Activated naive CD4-positive, alpha-beta T cell treated with anti-CD3 and anti-CD28 coated beads, Interleukin-2, amount 50 U/mL, for 24 hours (primary cell): Measurements from ENCODE around the gene CMAS.
"Not testable (repeated sequence)": the region's sequence is repeated elsewhere in the genome, so short reads cannot be mapped to it uniquely, and the experiment has no call there.

ENCODE experiments used
- H3K27ac Mint-ChIP-seq: one replicate; pipeline ENCODE4 v1.8.0; 2021; ENCODE audit warnings: mild to moderate bottlenecking, mixed read lengths
- H3K27me3 Mint-ChIP-seq: one replicate; pipeline ENCODE4 v1.8.0; 2021; ENCODE audit warnings: mixed read lengths
- H3K36me3 Mint-ChIP-seq: one replicate; pipeline ENCODE4 v1.8.0; 2021; ENCODE audit warnings: mixed read lengths
- H3K4me1 Mint-ChIP-seq: one replicate; pipeline ENCODE4 v1.8.0; 2021; ENCODE audit warnings: mixed read lengths
- H3K4me3 Mint-ChIP-seq: one replicate; pipeline ENCODE4 v1.8.0; 2021; ENCODE audit warnings: mild to moderate bottlenecking, mixed read lengths
- H3K9me3 Mint-ChIP-seq: one replicate; pipeline ENCODE4 v1.8.0; 2021; ENCODE audit warnings: mixed read lengths

The CMAS gene

GRCh38 chr12:22069851-22070250 is 23.8 kb downstream of the CMAS start:
- Mint-ChIP-seq H3K36me3 (peaks cover 12% of the 10 kb centered on the region), H3K27ac (no peak overlapping the region), H3K9me3 (no peaks in the 10 kb centered on the region), H3K27me3 (no peaks in the 10 kb centered on the region), H3K4me1 (peaks cover 17% of the 10 kb centered on the region), H3K4me3 (no peak overlapping the region)

DNA sequence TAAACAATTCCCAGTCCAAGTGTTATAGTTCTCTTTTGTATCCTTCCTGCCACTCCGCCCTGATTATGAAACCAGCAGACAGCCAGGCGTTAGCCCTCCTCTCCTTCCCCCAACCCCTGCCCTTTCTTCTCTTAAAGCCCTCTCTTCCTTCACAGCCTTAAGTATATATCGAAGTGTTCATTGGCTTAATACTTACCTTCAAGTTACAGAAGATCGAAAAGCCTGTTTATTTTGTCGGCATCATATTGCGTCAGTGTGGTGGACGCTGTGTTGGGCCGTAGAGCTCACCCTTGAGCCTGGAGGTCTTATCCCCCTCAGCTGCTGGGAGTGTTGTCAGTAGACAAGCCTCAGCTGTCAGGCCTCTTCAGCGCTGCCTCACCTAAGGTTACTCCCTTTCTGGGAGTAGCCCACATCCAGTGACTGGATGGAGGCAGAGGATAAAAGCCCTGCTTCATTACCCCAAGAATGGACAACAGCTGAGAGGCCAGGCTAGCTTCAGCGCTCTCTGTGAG is 36.2 kb downstream of the CMAS start:
- Mint-ChIP-seq H3K36me3 (no peaks in the 10 kb centered on the region), H3K9me3 (no peaks in the 10 kb centered on the region), H3K4me3 (no peak overlapping the region), H3K27ac (no peak overlapping the region), H3K4me1 (no peaks in the 10 kb centered on the region), H3K27me3 (no peaks in the 10 kb centered on the region)

DNA sequence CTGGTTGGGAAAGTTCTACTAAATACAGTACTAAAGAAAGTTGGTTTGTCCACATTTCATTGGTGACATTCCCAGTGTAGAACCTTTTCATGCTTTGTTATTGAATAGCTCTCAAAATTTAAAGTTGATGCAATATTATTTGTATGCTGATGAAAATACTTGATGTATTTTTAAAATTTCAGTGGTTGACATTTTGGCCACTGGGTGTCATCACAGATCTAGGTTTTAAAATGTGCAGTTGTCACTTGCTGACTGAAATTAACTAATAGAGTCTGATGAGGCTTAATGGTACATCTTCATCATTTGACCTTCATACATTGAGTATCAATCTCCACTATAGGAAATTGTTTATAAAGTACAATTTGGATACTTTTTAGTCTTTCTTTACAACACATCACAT is 37.1 kb downstream of the CMAS start:
- Mint-ChIP-seq H3K36me3 (no peaks in the 10 kb centered on the region), H3K9me3 (no peaks in the 10 kb centered on the region), H3K27ac (no peak overlapping the region), H3K4me3 (no peak overlapping the region), H3K27me3 (no peaks in the 10 kb centered on the region), H3K4me1 (no peaks in the 10 kb centered on the region)

DNA sequence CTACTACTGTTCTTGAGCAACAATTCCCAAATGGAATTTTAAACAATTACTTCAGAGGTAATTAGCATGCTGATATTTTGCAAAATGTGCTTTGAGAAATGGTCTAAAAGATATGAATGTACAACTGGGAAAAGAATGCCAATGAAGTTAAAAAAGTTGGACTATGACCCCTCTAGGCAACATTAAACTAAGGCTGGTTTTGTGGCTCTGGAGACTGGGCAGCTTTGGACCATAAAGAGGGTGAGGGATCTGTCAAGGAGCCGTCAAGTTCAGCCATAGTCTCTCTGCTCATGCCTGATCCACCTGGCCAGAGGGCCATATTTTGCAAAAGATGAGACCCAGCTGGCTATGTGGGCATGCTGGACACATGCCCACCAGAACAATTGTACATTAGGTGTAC is 38.8 kb downstream of the CMAS start:
- no peaks in the 10 kb centered on the region for H3K36me3 Mint-ChIP-seq
- H3K27me3 Mint-ChIP-seq, result no peaks in the 10 kb centered on the region
- no peak overlapping the region for H3K27ac Mint-ChIP-seq
- no peaks in the 10 kb centered on the region for H3K9me3 Mint-ChIP-seq
- no peak overlapping the region for H3K4me3 Mint-ChIP-seq
- no peaks in the 10 kb centered on the region for H3K4me1 Mint-ChIP-seq

GRCh38 chr12:22088886-22089285 is 42.9 kb downstream of the CMAS start:
- H3K36me3 Mint-ChIP-seq, result no peaks in the 10 kb centered on the region

DNA sequence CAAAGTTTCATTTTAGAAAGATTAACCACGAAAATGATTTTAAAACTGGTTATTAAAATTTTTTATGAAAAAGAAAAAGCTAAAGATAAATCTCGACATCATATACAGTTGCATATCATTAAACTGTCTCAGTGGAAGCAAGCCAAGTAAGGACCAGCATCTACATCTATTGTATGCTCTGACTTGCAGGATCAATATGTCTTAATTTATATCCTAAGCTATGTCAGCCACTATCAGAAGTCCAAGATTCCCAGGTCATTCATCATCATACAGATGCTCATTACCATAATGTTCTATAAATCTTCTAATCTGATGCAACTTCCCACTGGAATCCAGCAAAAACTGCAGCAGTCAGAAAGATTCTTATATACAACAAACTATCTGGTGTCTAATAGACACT is 43.5 kb downstream of the CMAS start:
- Mint-ChIP-seq H3K27me3 (no peaks in the 10 kb centered on the region), H3K9me3 (no peaks in the 10 kb centered on the region), H3K4me3 (no peak overlapping the region), H3K27ac (no peak overlapping the region), H3K4me1 (no peaks in the 10 kb centered on the region), H3K36me3 (no peaks in the 10 kb centered on the region)

More at GRCh38 chr12:22088886-22089285, 42.9 kb downstream of the CMAS start:
- Mint-ChIP-seq H3K4me1 (no peaks in the 10 kb centered on the region), H3K4me3 (no peak overlapping the region), H3K27me3 (no peaks in the 10 kb centered on the region), H3K27ac (no peak overlapping the region), H3K9me3 (no peaks in the 10 kb centered on the region)

- H3K9me3 Mint-ChIP-seq, H3K27ac Mint-ChIP-seq, H3K27me3 Mint-ChIP-seq: not testable (repeated sequence)
Observed at GRCh38 chr12:22099062-22099461, 53.0 kb downstream of the CMAS start.

DNA sequence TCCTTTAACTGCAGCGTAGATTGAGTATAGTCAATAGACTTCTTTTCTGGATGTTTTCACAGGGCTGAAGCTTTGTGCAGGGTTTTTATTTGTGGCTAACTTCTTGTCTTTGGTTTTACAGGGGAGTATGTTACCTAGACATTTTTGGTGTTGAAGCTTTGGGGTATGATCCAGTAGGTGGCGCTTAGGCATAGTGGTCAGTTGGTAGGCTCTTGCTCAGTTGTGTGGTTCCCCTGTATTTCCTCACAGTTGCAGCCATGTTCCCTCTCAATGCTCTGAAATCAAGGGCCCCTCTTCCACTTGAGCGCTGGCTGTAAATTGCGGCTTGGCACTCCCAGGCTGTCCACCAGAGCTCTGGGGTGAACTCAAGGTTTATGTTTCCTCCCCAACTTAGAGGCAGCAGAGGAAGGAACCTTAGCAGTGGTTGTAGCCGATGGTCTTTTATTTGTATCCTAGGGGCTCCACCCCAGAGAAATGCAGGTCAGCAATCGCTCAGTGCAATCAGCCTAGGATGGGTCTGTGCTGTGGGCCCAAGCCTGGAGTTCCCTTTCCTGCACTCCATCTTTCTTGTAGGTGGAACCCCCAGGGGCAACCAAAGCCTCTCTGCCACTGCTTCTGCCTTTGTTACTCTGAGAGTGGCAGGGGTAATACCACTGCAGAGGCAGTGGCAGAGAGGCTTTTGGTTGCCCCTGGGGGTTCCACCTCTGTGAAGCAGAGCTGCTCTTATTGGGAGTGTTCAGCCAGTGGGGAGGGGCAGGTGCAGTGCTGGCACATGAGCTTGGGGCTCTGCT is 55.1 kb downstream of the CMAS start:
- Mint-ChIP-seq H3K36me3 (no peaks in the 10 kb centered on the region), H3K4me3 (no peak overlapping the region), H3K4me1 (peaks cover 8% of the 10 kb centered on the region), H3K27me3 (no peaks in the 10 kb centered on the region), H3K9me3 (no peaks in the 10 kb centered on the region), H3K27ac (no peak overlapping the region)

More at GRCh38 chr12:22099062-22099461, 53.0 kb downstream of the CMAS start:
- not testable (repeated sequence) for H3K4me1 Mint-ChIP-seq, H3K4me3 Mint-ChIP-seq, H3K36me3 Mint-ChIP-seq

DNA sequence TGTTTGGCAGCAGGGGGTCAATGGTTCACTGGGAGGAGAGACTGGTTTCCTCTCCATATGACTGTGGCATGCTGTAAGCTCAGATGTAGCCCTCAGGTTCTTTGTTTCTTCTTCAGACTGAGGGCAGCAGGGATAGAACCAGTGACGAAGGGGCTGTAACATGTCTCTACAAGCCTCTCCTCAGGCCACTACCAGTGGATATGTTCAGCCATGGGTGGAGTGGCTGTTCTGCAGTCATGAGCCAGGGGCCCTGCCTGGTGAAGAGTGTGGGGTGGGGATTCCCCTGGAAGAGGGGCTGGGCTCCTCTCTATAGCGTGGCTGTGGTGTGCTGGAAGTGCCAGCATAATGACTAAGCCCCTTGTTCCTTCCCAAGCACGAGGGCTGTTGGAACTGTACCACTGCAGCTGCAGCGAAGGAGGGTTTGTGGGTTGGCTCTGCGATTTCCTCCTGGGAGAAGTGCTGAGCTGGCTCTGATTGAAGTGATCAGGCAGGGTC is 55.8 kb downstream of the CMAS start:
- Mint-ChIP-seq H3K4me3 (no peak overlapping the region), H3K36me3 (no peaks in the 10 kb centered on the region), H3K27ac (no peak overlapping the region), H3K27me3 (no peaks in the 10 kb centered on the region), H3K9me3 (no peaks in the 10 kb centered on the region), H3K4me1 (peaks cover 8% of the 10 kb centered on the region)

- H3K36me3 Mint-ChIP-seq, result no peaks in the 10 kb centered on the region
- no peak overlapping the region for H3K4me3 Mint-ChIP-seq
- H3K4me1 Mint-ChIP-seq, result peaks cover 10% of the 10 kb centered on the region
- no peaks in the 10 kb centered on the region for H3K27me3 Mint-ChIP-seq
- H3K9me3 Mint-ChIP-seq, result no peaks in the 10 kb centered on the region
- H3K27ac Mint-ChIP-seq, result no peak overlapping the region
Observed at GRCh38 chr12:22103418-22103817, 57.4 kb downstream of the CMAS start.

DNA sequence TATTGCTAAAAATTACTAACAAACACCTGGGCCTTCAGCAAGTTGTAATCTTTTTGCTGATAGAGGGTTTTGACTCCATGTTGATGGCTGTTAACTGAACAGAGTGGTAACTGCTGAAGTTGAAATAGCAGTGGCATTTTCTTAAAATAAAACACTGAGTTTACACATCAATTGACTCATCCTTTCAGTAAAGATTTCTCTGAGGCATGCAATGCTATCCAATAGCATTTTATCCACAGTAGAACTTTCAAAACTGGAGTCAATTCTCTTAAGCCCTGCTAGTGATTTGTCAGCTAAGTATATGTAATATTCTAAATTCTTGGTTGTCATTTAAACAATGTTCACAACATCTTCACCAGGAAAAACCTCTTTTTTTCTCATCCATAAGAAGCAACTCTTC is 59.5 kb downstream of the CMAS start:
- H3K4me3 Mint-ChIP-seq, result no peak overlapping the region
- H3K36me3 Mint-ChIP-seq, result no peaks in the 10 kb centered on the region
- peaks cover 11% of the 10 kb centered on the region for H3K9me3 Mint-ChIP-seq
- H3K27me3 Mint-ChIP-seq, result no peaks in the 10 kb centered on the region
- H3K27ac Mint-ChIP-seq, result no peak overlapping the region
- peaks cover 32% of the 10 kb centered on the region for H3K4me1 Mint-ChIP-seq

GRCh38 chr12:22110176-22110575 is 64.2 kb downstream of the CMAS start:
- H3K4me3 Mint-ChIP-seq, result peak overlapping the region; percentile 42
- peak overlapping the region; percentile 74 for H3K27ac Mint-ChIP-seq
- peaks cover 2% of the 10 kb centered on the region for H3K36me3 Mint-ChIP-seq

More at GRCh38 chr12:22110176-22110575, 64.2 kb downstream of the CMAS start:
- Mint-ChIP-seq H3K9me3 (peaks cover 11% of the 10 kb centered on the region), H3K27me3 (no peaks in the 10 kb centered on the region), H3K4me1 (peaks cover 25% of the 10 kb centered on the region)
